ENCODE data around the gene RIT2.

RIT2 gene

GRCh38 chr18:43009674-43010073 is 105.8 kb downstream of the RIT2 start:
- no peak for DNase-seq

GRCh38 chr18:43007365-43007764 is 108.1 kb downstream of the RIT2 start:
- no peak for DNase-seq

- DNase-seq = no peak
Measured at GRCh38 chr18:43004421-43004820, 111.1 kb downstream of the RIT2 start.

- DNase-seq = no peak
Measured at GRCh38 chr18:43001821-43002220, 113.7 kb downstream of the RIT2 start.

GRCh38 chr18:42996824-42997223 is 118.7 kb downstream of the RIT2 start:
- no peak for DNase-seq

- no peak for DNase-seq
Measured at GRCh38 chr18:42980426-42980825, 135.1 kb downstream of the RIT2 start.

- DNase-seq = no peak
Measured at GRCh38 chr18:42977982-42978637, 137.4 kb downstream of the RIT2 start.

- DNase-seq = no peak
Measured at GRCh38 chr18:42976869-42977590, 138.5 kb downstream of the RIT2 start.

- no peak for DNase-seq
Measured at GRCh38 chr18:42969366-42969765, 146.1 kb downstream of the RIT2 start.

- DNase-seq = no peak
Measured at GRCh38 chr18:42961298-42961697, 154.2 kb downstream of the RIT2 start.

GRCh38 chr18:42959528-42959927 is 156.0 kb downstream of the RIT2 start:
- DNase-seq = no peak

- no peak for DNase-seq
Measured at GRCh38 chr18:42958353-42958752, 157.1 kb downstream of the RIT2 start.

GRCh38 chr18:42956287-42956686 is 159.2 kb downstream of the RIT2 start:
- DNase-seq = no peak

GRCh38 chr18:42954887-42955286 is 160.6 kb downstream of the RIT2 start:
- DNase-seq = no peak

- DNase-seq = no peak
Measured at GRCh38 chr18:42953306-42953705, 162.2 kb downstream of the RIT2 start.

GRCh38 chr18:42950732-42951131 is 164.8 kb downstream of the RIT2 start:
- no peak for DNase-seq

- no peak for DNase-seq
Measured at GRCh38 chr18:42948831-42949230, 166.7 kb downstream of the RIT2 start.

GRCh38 chr18:42941860-42942259 is 173.6 kb downstream of the RIT2 start:
- DNase-seq = no peak

- DNase-seq = no peak
Measured at GRCh38 chr18:42941021-42941420, 174.5 kb downstream of the RIT2 start.

- no peak for DNase-seq
Measured at GRCh38 chr18:42937436-42937835, 178.0 kb downstream of the RIT2 start.

GRCh38 chr18:42936289-42936688 is 179.2 kb downstream of the RIT2 start:
- no peak for DNase-seq

GRCh38 chr18:42931491-42931890 is 184.0 kb downstream of the RIT2 start:
- DNase-seq = no peak

GRCh38 chr18:42929857-42930256 is 185.6 kb downstream of the RIT2 start:
- DNase-seq = no peak

- no peak for DNase-seq
Measured at GRCh38 chr18:42929181-42929580, 186.3 kb downstream of the RIT2 start.

- DNase-seq = no peak
Measured at GRCh38 chr18:42925036-42925435, 190.4 kb downstream of the RIT2 start.
